HepG2 (cell line): Measurements from ENCODE around the gene SAC3D1. TPM values are rescaled to one million over a fixed set of nuclear protein-coding genes. Genes with fewer than 3 reads are reported as not detected.

ENCODE experiments used
- ARHGAP35 ChIP-seq: sonication (generic); formaldehyde crosslinking; IDR thresholded peaks from 2 replicates; pipeline ENCODE4 v1.9.0; 2022; ENCODE audit warnings: mild to moderate bottlenecking, inconsistent platforms, moderate library complexity, missing genetic modification reagents, borderline replicate concordance
- ASH2L ChIP-seq: fragments of 300-600, 200-600 bp; sonication (generic); IDR thresholded peaks from 2 replicates; pipeline ENCODE4 v1.7.0; 2017; ENCODE audit warnings: low read depth, mild to moderate bottlenecking, moderate library complexity, mixed read lengths, low read length; ENCODE audit not compliant: insufficient read length
- ELF4 ChIP-seq: sonication (generic); formaldehyde crosslinking; IDR thresholded peaks from 2 replicates; pipeline ENCODE4 v1.5.0; 2020; ENCODE audit warnings: missing genetic modification reagents, mild to moderate bottlenecking, moderate library complexity, borderline replicate concordance
- FOXC1 ChIP-seq: sonication (generic); formaldehyde crosslinking; IDR thresholded peaks from 2 replicates; pipeline ENCODE4 v1.8.0; 2022; ENCODE audit warnings: mild to moderate bottlenecking, missing genetic modification reagents, borderline replicate concordance
- HMGA1 ChIP-seq: sonication (generic); formaldehyde crosslinking; conservative IDR thresholded peaks from 2 replicates; pipeline ENCODE4 v1.4.0; 2020; ENCODE audit warnings: missing genetic modification reagents
- HNF4A ChIP-seq: sonication (generic); formaldehyde crosslinking; IDR thresholded peaks from 2 replicates; pipeline ENCODE4 v1.4.0; 2020; ENCODE audit warnings: missing genetic modification reagents
- HNRNPK ChIP-seq: fragments of 200-400 bp; formaldehyde crosslinking; IDR thresholded peaks from 2 replicates; pipeline ENCODE4 v1.6.1; 2018; ENCODE audit warnings: low read length, low read depth, moderate library complexity, mild to moderate bottlenecking; ENCODE audit not compliant: poor library complexity, severe bottlenecking
- KLF9 ChIP-seq: IDR thresholded peaks from 2 replicates; pipeline ENCODE4 v1.6.1; 2016; ENCODE audit warnings: low read depth
- MXD4 ChIP-seq: IDR thresholded peaks from 2 replicates; pipeline ENCODE4 v1.6.1; 2016; ENCODE audit warnings: mild to moderate bottlenecking, missing biosample characterization, missing genetic modification reagents
- PCBP1 ChIP-seq: fragments of 200-400 bp; formaldehyde crosslinking; IDR thresholded peaks from 2 replicates; pipeline ENCODE4 v1.6.1; 2017; ENCODE audit warnings: mild to moderate bottlenecking, low read depth, low read length, borderline replicate concordance
- PCBP2 ChIP-seq: fragments of 200-400 bp; formaldehyde crosslinking; optimal IDR thresholded peaks from 2 replicates; pipeline ENCODE3; 2018; ENCODE audit warnings: low read length, low read depth; ENCODE audit not compliant: poor library complexity, severe bottlenecking
- TRIM24 ChIP-seq: sonication (generic); formaldehyde crosslinking; IDR thresholded peaks from 2 replicates; pipeline ENCODE4 v1.8.0; 2022; ENCODE audit warnings: mild to moderate bottlenecking, missing genetic modification reagents
- ZNF205 ChIP-seq: IDR thresholded peaks from 2 replicates; pipeline ENCODE4 v1.6.1; 2018; ENCODE audit warnings: missing biosample characterization, missing genetic modification reagents
- ZNF569 ChIP-seq: sonication (generic); formaldehyde crosslinking; IDR thresholded peaks from 2 replicates; pipeline ENCODE4 v1.5.0; 2020; ENCODE audit warnings: mild to moderate bottlenecking, missing genetic modification reagents, moderate library complexity, borderline replicate concordance
- ZNF782 ChIP-seq: sonication (generic); formaldehyde crosslinking; IDR thresholded peaks from 2 replicates; pipeline ENCODE4 v1.4.0; 2020; ENCODE audit warnings: missing genetic modification reagents, mild to moderate bottlenecking, borderline replicate concordance
- ZSCAN20 ChIP-seq: sonication (generic); formaldehyde crosslinking; IDR thresholded peaks from 2 replicates; pipeline ENCODE4 v1.4.0; 2020; ENCODE audit warnings: missing genetic modification reagents, mild to moderate bottlenecking, borderline replicate concordance
- polyA plus RNA-seq, 8 experiments: library from polyadenylated mRNA; depleted of rRNA in 3 of 8; stranded (reverse) in 7 of 8; unstranded in 1 of 8; fragments of >200 nt; fragmentation: Illumina TruSeq in 4 of 8; extraction: Trizol in 4 of 8; gene quantifications; 2 replicates each; pipeline versions ENCODE4 v1.2.1 to v1.2.3, GENCODE V29; 2011 to 2016; ENCODE audit warnings: low read depth in 4 of 8, missing spikeins in 1 of 8, mixed read lengths in 1 of 8; ENCODE audit not compliant: insufficient read depth in 1 of 8
- total RNA-seq, 5 experiments: library from RNA; depleted of rRNA; stranded (reverse); fragments of >200 nt; fragmentation: Illumina TruSeq; extraction: Trizol; gene quantifications; 2 replicates each; pipeline ENCODE4 v1.2.3, GENCODE V29; 2016; ENCODE audit warnings: low read depth in 1 of 5
- TF ChIP-seq, protein P1 (sequence below): sonication (generic); formaldehyde crosslinking; IDR thresholded peaks from 2 replicates; pipeline ENCODE4 v1.8.0; 2022; ENCODE audit warnings: missing genetic modification reagents, mild to moderate bottlenecking, borderline replicate concordance
- TF ChIP-seq, protein P2 (sequence below): sonication (generic); formaldehyde crosslinking; IDR thresholded peaks from 2 replicates; pipeline ENCODE4 v1.4.0; 2020; ENCODE audit warnings: missing genetic modification reagents
- TF ChIP-seq, protein P3 (sequence below): fragments of 450-650 bp; IDR thresholded peaks from 2 replicates; pipeline ENCODE4 v1.6.1; 2017
- TF ChIP-seq, protein P4 (sequence below): sonication (generic); formaldehyde crosslinking; IDR thresholded peaks from 2 replicates; pipeline ENCODE4 v1.8.0; 2022; ENCODE audit warnings: mild to moderate bottlenecking, missing genetic modification reagents, moderate library complexity
- TF ChIP-seq, protein P5 (sequence below): sonication (generic); formaldehyde crosslinking; conservative IDR thresholded peaks from 2 replicates; pipeline ENCODE4 v1.8.1; 2023; ENCODE audit warnings: missing genetic modification reagents

The SAC3D1 gene
- total and polyA plus RNA-seq, 2 of the 13 experiments (the other 11 are each of a cell fraction or from before 2014, with no cell fraction given): 7.4 to 36.3 TPM

DNA sequence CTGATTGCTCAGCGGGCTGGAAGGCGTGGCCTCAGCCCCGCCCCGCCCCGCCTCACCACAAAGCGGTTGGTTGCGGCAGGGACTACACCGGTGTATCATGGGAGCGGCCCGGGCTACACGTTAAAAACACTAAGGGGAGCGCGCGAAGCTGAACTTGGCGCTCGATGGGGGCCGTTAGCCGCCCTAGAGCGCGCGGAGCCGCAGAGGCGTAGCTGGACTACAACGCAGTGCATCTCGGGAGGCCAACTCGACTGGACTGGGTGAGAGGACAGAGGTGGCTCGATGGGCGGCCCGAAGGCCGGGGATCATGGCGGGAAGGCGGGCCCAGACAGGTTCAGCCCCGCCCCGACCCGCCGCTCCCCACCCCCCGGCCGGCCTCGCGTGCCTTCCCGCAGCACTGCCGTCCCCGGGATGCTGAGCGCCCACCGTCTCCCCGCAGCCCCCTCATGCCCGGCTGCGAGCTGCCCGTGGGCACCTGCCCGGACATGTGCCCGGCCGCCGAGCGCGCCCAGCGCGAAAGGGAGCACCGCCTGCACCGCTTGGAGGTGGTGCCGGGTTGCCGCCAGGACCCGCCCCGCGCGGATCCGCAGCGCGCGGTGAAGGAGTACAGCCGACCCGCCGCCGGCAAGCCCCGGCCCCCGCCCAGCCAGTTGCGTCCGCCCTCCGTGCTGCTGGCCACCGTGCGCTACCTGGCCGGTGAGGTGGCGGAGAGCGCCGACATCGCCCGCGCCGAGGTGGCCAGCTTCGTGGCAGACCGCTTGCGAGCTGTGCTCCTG is at the start of gene SAC3D1 (continued):
- TF ChIP-seq ASH2L (peak; percentile 71), FOXC1 (CRISPR knock-in tag) (no peak), PCBP2 (no peak), ELF4 (CRISPR knock-in tag) (no peak), HNRNPK (no peak), HMGA1 (CRISPR knock-in tag) (no peak), ZNF782 (CRISPR knock-in tag) (no peak; the same call in 1 of the 2 replicates), HNF4A (CRISPR knock-in tag) (peak; percentile 47; the same call in 1 of the 2 replicates), ZNF205 (CRISPR knock-in tag) (peak; percentile 100), KLF9 (no peak), TRIM24 (no peak), ARHGAP35 (CRISPR knock-in tag) (no peak), ZNF569 (CRISPR knock-in tag) (no peak), MXD4 (peak; percentile 68; the same call in 1 of the 2 replicates), ZSCAN20 (no peak), PCBP1 (no peak)
- TF ChIP-seq, protein P1, sequence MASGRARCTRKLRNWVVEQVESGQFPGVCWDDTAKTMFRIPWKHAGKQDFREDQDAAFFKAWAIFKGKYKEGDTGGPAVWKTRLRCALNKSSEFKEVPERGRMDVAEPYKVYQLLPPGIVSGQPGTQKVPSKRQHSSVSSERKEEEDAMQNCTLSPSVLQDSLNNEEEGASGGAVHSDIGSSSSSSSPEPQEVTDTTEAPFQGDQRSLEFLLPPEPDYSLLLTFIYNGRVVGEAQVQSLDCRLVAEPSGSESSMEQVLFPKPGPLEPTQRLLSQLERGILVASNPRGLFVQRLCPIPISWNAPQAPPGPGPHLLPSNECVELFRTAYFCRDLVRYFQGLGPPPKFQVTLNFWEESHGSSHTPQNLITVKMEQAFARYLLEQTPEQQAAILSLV (CRISPR knock-in tag): 0 out of 2 replicates have a peak, but pooled peaks have one; percentile 19
- TF ChIP-seq, protein P2, sequence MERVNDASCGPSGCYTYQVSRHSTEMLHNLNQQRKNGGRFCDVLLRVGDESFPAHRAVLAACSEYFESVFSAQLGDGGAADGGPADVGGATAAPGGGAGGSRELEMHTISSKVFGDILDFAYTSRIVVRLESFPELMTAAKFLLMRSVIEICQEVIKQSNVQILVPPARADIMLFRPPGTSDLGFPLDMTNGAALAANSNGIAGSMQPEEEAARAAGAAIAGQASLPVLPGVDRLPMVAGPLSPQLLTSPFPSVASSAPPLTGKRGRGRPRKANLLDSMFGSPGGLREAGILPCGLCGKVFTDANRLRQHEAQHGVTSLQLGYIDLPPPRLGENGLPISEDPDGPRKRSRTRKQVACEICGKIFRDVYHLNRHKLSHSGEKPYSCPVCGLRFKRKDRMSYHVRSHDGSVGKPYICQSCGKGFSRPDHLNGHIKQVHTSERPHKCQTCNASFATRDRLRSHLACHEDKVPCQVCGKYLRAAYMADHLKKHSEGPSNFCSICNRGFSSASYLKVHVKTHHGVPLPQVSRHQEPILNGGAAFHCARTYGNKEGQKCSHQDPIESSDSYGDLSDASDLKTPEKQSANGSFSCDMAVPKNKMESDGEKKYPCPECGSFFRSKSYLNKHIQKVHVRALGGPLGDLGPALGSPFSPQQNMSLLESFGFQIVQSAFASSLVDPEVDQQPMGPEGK (CRISPR knock-in tag): peak; percentile 68
- TF ChIP-seq, protein P3, sequence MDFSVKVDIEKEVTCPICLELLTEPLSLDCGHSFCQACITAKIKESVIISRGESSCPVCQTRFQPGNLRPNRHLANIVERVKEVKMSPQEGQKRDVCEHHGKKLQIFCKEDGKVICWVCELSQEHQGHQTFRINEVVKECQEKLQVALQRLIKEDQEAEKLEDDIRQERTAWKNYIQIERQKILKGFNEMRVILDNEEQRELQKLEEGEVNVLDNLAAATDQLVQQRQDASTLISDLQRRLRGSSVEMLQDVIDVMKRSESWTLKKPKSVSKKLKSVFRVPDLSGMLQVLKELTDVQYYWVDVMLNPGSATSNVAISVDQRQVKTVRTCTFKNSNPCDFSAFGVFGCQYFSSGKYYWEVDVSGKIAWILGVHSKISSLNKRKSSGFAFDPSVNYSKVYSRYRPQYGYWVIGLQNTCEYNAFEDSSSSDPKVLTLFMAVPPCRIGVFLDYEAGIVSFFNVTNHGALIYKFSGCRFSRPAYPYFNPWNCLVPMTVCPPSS: no peak
- TF ChIP-seq, protein P4, sequence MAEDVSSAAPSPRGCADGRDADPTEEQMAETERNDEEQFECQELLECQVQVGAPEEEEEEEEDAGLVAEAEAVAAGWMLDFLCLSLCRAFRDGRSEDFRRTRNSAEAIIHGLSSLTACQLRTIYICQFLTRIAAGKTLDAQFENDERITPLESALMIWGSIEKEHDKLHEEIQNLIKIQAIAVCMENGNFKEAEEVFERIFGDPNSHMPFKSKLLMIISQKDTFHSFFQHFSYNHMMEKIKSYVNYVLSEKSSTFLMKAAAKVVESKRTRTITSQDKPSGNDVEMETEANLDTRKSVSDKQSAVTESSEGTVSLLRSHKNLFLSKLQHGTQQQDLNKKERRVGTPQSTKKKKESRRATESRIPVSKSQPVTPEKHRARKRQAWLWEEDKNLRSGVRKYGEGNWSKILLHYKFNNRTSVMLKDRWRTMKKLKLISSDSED (CRISPR knock-in tag): no peak
- TF ChIP-seq, protein P5, sequence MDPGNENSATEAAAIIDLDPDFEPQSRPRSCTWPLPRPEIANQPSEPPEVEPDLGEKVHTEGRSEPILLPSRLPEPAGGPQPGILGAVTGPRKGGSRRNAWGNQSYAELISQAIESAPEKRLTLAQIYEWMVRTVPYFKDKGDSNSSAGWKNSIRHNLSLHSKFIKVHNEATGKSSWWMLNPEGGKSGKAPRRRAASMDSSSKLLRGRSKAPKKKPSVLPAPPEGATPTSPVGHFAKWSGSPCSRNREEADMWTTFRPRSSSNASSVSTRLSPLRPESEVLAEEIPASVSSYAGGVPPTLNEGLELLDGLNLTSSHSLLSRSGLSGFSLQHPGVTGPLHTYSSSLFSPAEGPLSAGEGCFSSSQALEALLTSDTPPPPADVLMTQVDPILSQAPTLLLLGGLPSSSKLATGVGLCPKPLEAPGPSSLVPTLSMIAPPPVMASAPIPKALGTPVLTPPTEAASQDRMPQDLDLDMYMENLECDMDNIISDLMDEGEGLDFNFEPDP (CRISPR knock-in tag): no peak
